ENCODE data around the gene PWWP2A.

- TF ChIP-seq CTCF (conservative IDR thresholded peaks at IDR 0.05; ENCODE audit: low read depth, low read length) (no peak), EZH2phosphoT487 (IDR thresholded peaks at IDR 0.05; ENCODE audit: borderline replicate concordance, low read length) (no peak), EZH2 (IDR thresholded peaks at IDR 0.05; ENCODE audit: low read length, unreplicated experiment) (no peak)
Observed at GRCh38 chr5:160152287-160152686, 33.0 kb upstream of the PWWP2A start.

Measured in PC-3 (cell line).